KMS-11 (cell line): ENCODE results near the gene PPARA.

Source experiments
- H2AFZ ChIP-seq: fragments of 200-600 bp; sonication (generic); 2 replicates; pipeline ENCODE4 v1.6.1; 2016; ENCODE audit warnings: antibody characterized with exemption, mixed run types, low read depth
- H3K27ac ChIP-seq: fragments of 200-600 bp; sonication (generic); 2 replicates; pipeline ENCODE4 v1.6.1; 2016; ENCODE audit warnings: mild to moderate bottlenecking, mixed run types
- H3K27me3 ChIP-seq: fragments of 200-600 bp; sonication (generic); 2 replicates; pipeline ENCODE4 v1.6.1; 2017; ENCODE audit warnings: mild to moderate bottlenecking, low read depth, mixed run types, moderate library complexity; ENCODE audit not compliant: insufficient read depth
- H3K36me3 ChIP-seq: fragments of 200-600 bp; sonication (generic); 2 replicates; pipeline ENCODE4 v1.6.1; 2017; ENCODE audit warnings: mild to moderate bottlenecking, mixed run types; ENCODE audit not compliant: insufficient read depth
- H3K4me1 ChIP-seq: fragments of 200-600 bp; sonication (generic); 2 replicates; pipeline ENCODE4 v1.6.1; 2016; ENCODE audit warnings: mild to moderate bottlenecking, low read depth, mixed run types; ENCODE audit not compliant: poor library complexity, severe bottlenecking
- H3K4me2 ChIP-seq: fragments of 200-600 bp; sonication (generic); 2 replicates; pipeline ENCODE4 v1.7.0; 2016; ENCODE audit warnings: mild to moderate bottlenecking, mixed run types
- H3K4me3 ChIP-seq: fragments of 200-600 bp; sonication (generic); IDR thresholded peaks from 2 replicates; pipeline ENCODE4 v1.6.1; 2017; ENCODE audit warnings: low read depth, low read length, mixed read lengths; ENCODE audit not compliant: insufficient read depth
- H3K79me2 ChIP-seq: fragments of 200-600 bp; sonication (generic); 2 replicates; pipeline ENCODE4 v1.6.1; 2016; ENCODE audit warnings: low read depth, mixed run types; ENCODE audit not compliant: insufficient read depth
- H3K9ac ChIP-seq: fragments of 200-600 bp; sonication (generic); 2 replicates; pipeline ENCODE4 v1.6.1; 2016; ENCODE audit warnings: mild to moderate bottlenecking, mixed run types
- H4K20me1 ChIP-seq: fragments of 200-600 bp; sonication (generic); 2 replicates; pipeline ENCODE4 v1.6.1; 2016; ENCODE audit warnings: mild to moderate bottlenecking, mixed run types; ENCODE audit not compliant: insufficient read depth
- CTCF ChIP-seq: fragments of 200-600 bp; sonication (generic); conservative IDR thresholded peaks from 2 replicates; pipeline ENCODE4 v1.6.1; 2017; ENCODE audit warnings: low read depth, mild to moderate bottlenecking, antibody characterized with exemption, low read length, moderate library complexity, mixed read lengths

Gene PPARA

DNA sequence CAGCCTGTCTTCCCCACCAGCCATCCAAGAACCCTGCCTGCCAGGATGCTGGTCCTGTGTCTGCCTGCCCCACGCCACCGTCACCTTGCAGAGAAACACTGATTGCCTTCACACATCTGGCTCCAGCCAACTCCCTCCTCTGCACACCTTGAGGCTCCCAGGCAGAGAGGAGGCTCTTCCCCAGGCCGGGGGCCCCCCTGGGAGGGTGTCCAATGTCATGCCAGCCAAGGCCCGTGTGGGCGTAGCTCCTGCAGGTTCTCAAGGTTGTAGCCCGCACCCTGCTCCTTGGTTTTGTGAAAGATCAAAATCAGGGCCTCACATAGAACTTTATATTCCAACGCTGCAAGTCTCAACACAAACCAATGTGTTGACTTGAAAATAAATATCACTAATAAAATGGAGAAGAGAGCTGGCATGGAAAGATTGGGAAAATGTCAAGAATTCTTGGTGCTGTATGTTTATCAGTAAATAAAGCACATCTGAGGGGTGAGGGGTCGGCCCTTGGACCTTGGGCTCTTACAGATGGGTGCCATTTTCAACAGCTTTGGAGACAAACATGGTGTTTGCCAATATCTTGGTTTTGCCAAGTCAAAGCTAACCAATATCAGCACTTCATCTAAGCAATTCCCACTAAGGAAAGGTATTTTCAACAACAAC is 6.7 kb upstream of the PPARA start:
- Histone ChIP-seq H3K4me2 (no peak overlapping the region), H3K27ac (no peak overlapping the region), H2AFZ (no peak overlapping the region), H3K4me1 (no peaks in the 10 kb centered on the region), H4K20me1 (no peaks in the 10 kb centered on the region), H3K9ac (no peak overlapping the region), H3K79me2 (no peaks in the 10 kb centered on the region), H3K4me3 (no peak overlapping the region), H3K27me3 (peaks cover 28% of the 10 kb centered on the region), H3K36me3 (no peaks in the 10 kb centered on the region)
- TF ChIP-seq CTCF: no peak

GRCh38 chr22:46145361-46145851 is 4.9 kb upstream of the PPARA start:
- no peak overlapping the region for H3K9ac ChIP-seq
- H2AFZ ChIP-seq: no peak overlapping the region
- H3K36me3 ChIP-seq: no peaks in the 10 kb centered on the region
- no peaks in the 10 kb centered on the region for H3K4me1 ChIP-seq
- no peak for TF ChIP-seq CTCF
- H3K4me2 ChIP-seq: no peak overlapping the region
- H3K4me3 ChIP-seq: no peak overlapping the region
- peaks cover 37% of the 10 kb centered on the region for H3K27me3 ChIP-seq
- no peak overlapping the region for H3K27ac ChIP-seq
- H3K79me2 ChIP-seq: no peaks in the 10 kb centered on the region
- H4K20me1 ChIP-seq: no peaks in the 10 kb centered on the region

- no peak for TF ChIP-seq CTCF
- no peak overlapping the region for H3K4me2 ChIP-seq
- no peak overlapping the region for H3K27ac ChIP-seq
- H3K36me3 ChIP-seq: no peaks in the 10 kb centered on the region
- H2AFZ ChIP-seq: no peak overlapping the region
- H3K27me3 ChIP-seq: peaks cover 37% of the 10 kb centered on the region
- H3K4me3 ChIP-seq: no peak overlapping the region
- H3K79me2 ChIP-seq: no peaks in the 10 kb centered on the region
- no peaks in the 10 kb centered on the region for H3K4me1 ChIP-seq
- H4K20me1 ChIP-seq: no peaks in the 10 kb centered on the region
- H3K9ac ChIP-seq: no peak overlapping the region
Measured at GRCh38 chr22:46145896-46146295, 4.4 kb upstream of the PPARA start.

DNA sequence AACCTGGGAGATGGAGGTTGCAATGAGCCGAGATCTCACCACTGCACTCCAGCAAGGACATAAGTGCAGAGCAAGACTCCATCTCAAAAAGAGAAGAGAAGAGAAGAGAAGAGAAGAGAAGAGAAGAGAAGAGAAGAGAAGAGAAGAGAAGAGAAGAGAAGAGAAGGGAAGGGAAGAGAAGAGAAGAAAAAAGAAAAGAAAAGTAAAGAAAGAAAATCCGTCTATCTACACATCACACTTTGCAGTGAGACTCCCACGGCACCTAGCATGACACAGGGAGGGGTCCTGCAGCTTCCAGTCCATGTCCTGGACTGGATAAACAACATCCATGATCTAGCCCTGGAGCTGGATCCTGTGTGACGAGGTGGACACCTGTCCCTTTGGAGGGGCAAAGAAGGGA is 4.0 kb upstream of the PPARA start:
- Histone ChIP-seq H2AFZ (no peak overlapping the region), H3K27ac (no peak overlapping the region), H3K36me3 (no peaks in the 10 kb centered on the region), H3K4me3 (no peak overlapping the region), H3K9ac (no peak overlapping the region), H4K20me1 (no peaks in the 10 kb centered on the region), H3K4me2 (no peak overlapping the region), H3K4me1 (peaks cover under 1% of the 10 kb centered on the region), H3K27me3 (peaks cover 37% of the 10 kb centered on the region), H3K79me2 (no peaks in the 10 kb centered on the region)
- no peak for TF ChIP-seq CTCF
